ENCODE results near the gene TC2N.
A peak's percentile ranks its signal among the peaks of the same experiment; 100 is the strongest.
"Not testable (repeated sequence)": the region's sequence is repeated elsewhere in the genome, so short reads cannot be mapped to it uniquely, and the experiment has no call there.

Gene TC2N

DNA sequence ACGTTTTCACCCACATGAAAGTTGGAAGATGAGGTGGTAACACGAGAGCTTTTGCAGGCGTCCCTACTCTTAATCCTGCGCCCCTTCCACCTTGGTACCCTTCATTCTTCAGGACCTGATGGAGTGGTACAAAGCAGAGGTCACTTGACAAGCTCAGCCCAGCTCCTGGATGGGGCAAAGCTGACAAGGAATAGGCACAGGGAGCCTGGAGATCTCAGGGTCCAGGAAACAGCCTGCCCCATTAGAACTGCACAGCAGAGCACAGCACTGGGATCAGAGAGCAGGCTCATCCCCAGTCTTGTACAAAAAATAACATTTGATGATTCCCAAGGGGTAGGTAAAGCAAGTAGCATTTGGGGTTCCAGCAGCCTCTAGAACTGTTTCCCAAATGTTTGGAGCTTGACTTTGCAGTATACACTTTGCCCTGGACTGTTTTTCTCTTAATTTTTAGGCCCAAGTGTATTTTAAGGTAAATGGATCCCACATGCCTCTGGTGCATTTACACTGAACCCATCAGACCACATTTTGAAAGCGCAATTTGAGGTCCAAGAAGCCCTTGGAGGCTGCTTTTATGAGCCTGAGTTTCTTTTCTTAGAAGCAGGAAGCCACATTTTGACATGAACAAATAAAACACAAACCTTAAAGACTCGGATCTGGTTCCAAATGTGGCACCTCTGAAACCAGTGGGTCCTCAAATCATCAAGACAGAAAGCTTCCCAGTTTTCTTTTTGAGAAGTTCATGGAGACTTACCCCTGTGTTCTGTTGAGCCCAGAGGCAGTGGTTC lies 633 bp downstream of the TC2N start:
- no peak for DNase-seq

GRCh38 chr14:91866061-91866460 lies 1.3 kb downstream of the TC2N start:
- DNase-seq: no peak

GRCh38 chr14:91862417-91862816 lies 4.9 kb downstream of the TC2N start:
- no peak for DNase-seq

GRCh38 chr14:91861091-91861490 lies 6.2 kb downstream of the TC2N start:
- DNase-seq: no peak

DNA sequence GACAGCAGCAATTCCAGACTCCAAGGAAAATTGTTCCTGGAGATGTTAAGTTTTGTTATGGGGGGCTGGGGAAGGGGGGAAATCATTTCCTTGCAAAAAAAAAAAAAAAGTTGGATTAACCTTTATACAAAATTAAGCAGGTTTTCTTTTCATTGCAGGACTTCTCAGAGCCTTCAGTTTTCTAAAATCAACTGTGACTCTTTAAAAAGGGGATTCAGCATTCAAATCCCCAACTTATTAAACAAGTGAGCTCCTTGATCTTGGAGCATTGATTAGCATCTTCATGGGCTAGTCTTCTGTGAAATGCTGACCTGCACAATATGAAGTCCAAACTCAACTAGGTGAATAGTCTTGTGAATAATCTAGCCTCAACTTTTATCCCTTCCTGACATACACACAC lies 7.1 kb downstream of the TC2N start:
- DNase-seq: no peak

- DNase-seq: no peak
These were observed 8.6 kb downstream of the TC2N start for GRCh38 chr14:91858536-91859275.

GRCh38 chr14:91857614-91858013 lies 9.7 kb downstream of the TC2N start:
- DNase-seq: no peak

DNA sequence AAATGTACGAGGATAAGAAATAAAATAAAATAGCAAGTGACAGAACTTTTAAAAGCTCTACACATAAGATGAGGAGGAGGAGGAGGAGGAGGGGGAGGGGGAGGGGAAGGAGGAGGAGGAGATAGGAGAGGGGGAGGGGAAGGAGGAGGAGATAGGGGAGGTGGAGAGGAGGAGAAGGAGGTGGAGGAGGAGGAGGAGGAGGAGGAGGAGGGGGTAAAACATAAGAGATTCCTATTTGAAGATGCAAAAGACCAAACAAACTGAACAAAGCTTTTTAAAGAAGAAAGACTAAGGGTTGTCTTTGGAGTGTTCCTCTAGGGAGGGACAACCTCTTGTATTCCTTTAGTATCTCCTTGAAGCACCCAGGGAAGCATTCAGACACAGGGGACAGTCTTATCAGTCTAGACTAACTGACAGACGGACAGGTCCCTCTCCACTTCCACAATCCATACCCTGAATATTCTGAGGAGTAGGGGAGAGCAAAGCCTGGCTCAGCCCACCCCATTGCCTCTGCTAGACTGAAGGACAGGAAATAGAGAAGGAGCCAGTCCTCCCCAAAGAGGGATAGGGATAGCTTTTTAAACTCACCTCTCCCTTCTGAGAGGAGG lies 12.9 kb downstream of the TC2N start:
- no peak for DNase-seq

- DNase-seq: no peak
These were observed 15.8 kb downstream of the TC2N start for GRCh38 chr14:91851563-91851962.

- DNase-seq: no peak
These were observed 18.8 kb downstream of the TC2N start for GRCh38 chr14:91848504-91849001.

DNA sequence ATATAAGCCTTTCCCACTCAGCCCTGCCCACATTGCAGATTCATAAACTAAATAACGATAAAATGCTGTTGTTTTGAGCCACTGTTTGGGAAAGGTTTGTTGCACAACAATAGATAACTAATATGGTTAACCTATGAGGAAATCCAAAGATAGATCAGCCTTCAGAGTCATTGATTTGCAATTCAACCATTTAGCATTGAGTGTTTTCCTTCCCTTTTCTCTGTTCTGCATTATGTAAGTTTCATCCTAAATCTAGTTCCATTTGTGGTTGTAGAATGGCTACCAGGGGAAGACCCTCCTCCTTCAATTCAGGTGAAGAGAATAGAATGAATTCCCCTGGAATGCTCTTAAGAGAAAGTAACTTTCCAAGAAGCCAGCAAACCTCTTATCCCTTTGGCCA lies 19.6 kb downstream of the TC2N start:
- DNase-seq: no peak

- DNase-seq: no peak
These were observed 21.7 kb downstream of the TC2N start for GRCh38 chr14:91845652-91846051.

- not testable (repeated sequence) for DNase-seq
These were observed 22.3 kb downstream of the TC2N start for GRCh38 chr14:91845056-91845455.

GRCh38 chr14:91844029-91844428 lies 23.3 kb downstream of the TC2N start:
- no peak for DNase-seq

GRCh38 chr14:91843437-91843836 lies 23.9 kb downstream of the TC2N start:
- DNase-seq: no peak

GRCh38 chr14:91841065-91841464 lies 26.3 kb downstream of the TC2N start:
- DNase-seq: no peak

DNA sequence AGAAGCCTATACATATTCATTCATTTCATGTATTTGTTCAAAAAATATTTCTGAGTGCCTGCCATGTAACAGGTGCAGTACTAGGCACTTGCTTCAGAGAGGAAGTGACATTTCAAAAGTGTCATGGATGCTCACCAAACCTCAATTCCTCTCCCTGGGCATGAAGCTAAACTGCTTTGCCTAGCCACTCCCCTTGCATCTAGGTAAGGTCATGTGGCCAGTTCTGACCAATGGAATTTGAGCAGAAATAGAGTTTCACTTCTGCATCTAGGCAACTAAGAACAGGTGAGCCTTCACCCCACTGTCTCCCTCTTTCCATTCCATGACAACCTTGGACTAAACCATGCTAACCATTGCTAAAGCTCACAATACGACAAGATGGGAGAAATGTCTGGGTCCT lies 27.6 kb downstream of the TC2N start:
- DNase-seq: no peak

- no peak for DNase-seq
These were observed 30.3 kb downstream of the TC2N start for GRCh38 chr14:91837076-91837475.

- peak in 2 of 14 donors; percentile 17 to 52 for DNase-seq
These were observed 31.2 kb downstream of the TC2N start for GRCh38 chr14:91835920-91836843.

- no peak for DNase-seq
These were observed 32.0 kb downstream of the TC2N start for GRCh38 chr14:91835197-91835919.

DNA sequence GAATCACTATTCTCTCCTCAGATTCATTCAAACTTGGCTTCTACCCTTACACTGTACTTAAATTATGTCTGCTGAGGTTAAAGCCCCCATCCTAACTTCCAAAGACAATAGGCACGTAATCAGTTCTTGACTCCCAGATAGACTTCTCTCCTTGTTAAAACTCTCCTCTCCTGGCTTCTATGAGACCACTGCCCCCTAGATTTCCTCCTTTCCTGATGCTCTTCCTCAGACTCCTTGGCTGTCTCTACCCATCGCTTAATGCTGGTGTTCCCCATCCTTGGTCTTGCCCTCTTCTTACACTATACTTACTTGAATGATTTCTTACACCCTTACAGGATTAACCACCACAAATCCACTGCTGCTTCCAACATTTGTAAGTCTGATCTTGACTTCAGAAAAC lies 32.8 kb downstream of the TC2N start:
- no peak for DNase-seq

DNA sequence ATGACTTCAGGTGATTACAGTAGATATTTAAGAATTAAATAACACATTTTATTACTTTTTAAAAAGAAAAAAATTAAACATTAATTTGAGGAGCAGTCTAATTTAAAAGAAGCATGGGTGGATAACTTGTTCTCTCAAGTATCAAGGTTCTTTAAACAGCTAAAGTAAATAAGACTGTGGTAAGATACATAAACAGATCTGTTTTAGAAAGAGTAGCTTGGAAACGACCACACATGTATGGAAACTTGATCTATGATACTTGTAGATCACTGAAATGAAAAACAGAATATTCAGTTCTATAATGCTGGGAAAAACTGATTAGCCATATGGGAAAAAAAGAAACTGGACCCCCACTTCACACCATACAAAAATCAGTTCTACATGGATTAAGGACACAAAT lies 36.0 kb downstream of the TC2N start:
- no peak for DNase-seq
